ENCODE measurements around the gene SFXN3.

Gene SFXN3

GRCh38 chr10:101073631-101074030 is 42.6 kb downstream of the SFXN3 start:
- no peak for TF ChIP-seq CTCF (IDR thresholded peaks at IDR 0.05; ENCODE audit: poor library complexity, severe bottlenecking)
- Histone ChIP-seq H3K4me1 (ENCODE audit: insufficient read depth, poor library complexity, severe bottlenecking) (no peaks in the 10 kb centered on the region), H3K36me3 (ENCODE audit: low read depth) (no peaks in the 10 kb centered on the region), H3K9me3 (ENCODE audit: severe bottlenecking) (no peaks in the 10 kb centered on the region), H3K27ac (ENCODE audit: poor library complexity, severe bottlenecking) (no peak overlapping the region), H3K27me3 (ENCODE audit: insufficient read depth, poor library complexity, severe bottlenecking) (peaks cover 14% of the 10 kb centered on the region), H3K4me3 (ENCODE audit: severe bottlenecking) (no peak overlapping the region)
- ATAC-seq (ENCODE audit: low read depth), result no peak
- DNase-seq (ENCODE audit: low spot score), result no peak

- Histone ChIP-seq H3K27me3 (ENCODE audit: insufficient read depth, poor library complexity, severe bottlenecking) (peaks cover 16% of the 10 kb centered on the region), H3K9me3 (ENCODE audit: severe bottlenecking) (no peaks in the 10 kb centered on the region), H3K36me3 (ENCODE audit: low read depth) (no peaks in the 10 kb centered on the region), H3K27ac (ENCODE audit: poor library complexity, severe bottlenecking) (no peak overlapping the region), H3K4me3 (ENCODE audit: severe bottlenecking) (no peak overlapping the region), H3K4me1 (ENCODE audit: insufficient read depth, poor library complexity, severe bottlenecking) (no peaks in the 10 kb centered on the region)
- peak; percentile 32; the same call in 1 of the 3 replicates for ATAC-seq (ENCODE audit: low read depth)
- no peak for TF ChIP-seq CTCF (IDR thresholded peaks at IDR 0.05; ENCODE audit: poor library complexity, severe bottlenecking)
- DNase-seq (ENCODE audit: low spot score), result no peak
These were observed 44.7 kb downstream of the SFXN3 start for GRCh38 chr10:101075775-101076174.

- peaks cover 22% of the 10 kb centered on the region for H3K27me3 ChIP-seq (ENCODE audit: insufficient read depth, poor library complexity, severe bottlenecking)
- no peaks in the 10 kb centered on the region for H3K4me1 ChIP-seq (ENCODE audit: insufficient read depth, poor library complexity, severe bottlenecking)
- no peaks in the 10 kb centered on the region for H3K9me3 ChIP-seq (ENCODE audit: severe bottlenecking)
- no peak for DNase-seq (ENCODE audit: low spot score)
- no peak for ATAC-seq (ENCODE audit: low read depth)
- no peak overlapping the region for H3K4me3 ChIP-seq (ENCODE audit: severe bottlenecking)
- H3K27ac ChIP-seq (ENCODE audit: poor library complexity, severe bottlenecking), result no peak overlapping the region
- no peaks in the 10 kb centered on the region for H3K36me3 ChIP-seq (ENCODE audit: low read depth)
- TF ChIP-seq CTCF (IDR thresholded peaks at IDR 0.05; ENCODE audit: poor library complexity, severe bottlenecking), result no peak
These were observed 45.6 kb downstream of the SFXN3 start for GRCh38 chr10:101076630-101077029.

GRCh38 chr10:101079874-101080273 is 48.8 kb downstream of the SFXN3 start:
- H3K9me3 ChIP-seq (ENCODE audit: severe bottlenecking), result no peaks in the 10 kb centered on the region
- H3K36me3 ChIP-seq (ENCODE audit: low read depth), result no peaks in the 10 kb centered on the region
- ATAC-seq (ENCODE audit: low read depth) (no peak), DNase-seq (ENCODE audit: low spot score) (no peak)
- TF ChIP-seq CTCF (IDR thresholded peaks at IDR 0.05; ENCODE audit: poor library complexity, severe bottlenecking), result no peak
- no peaks in the 10 kb centered on the region for H3K4me1 ChIP-seq (ENCODE audit: insufficient read depth, poor library complexity, severe bottlenecking)
- H3K27me3 ChIP-seq (ENCODE audit: insufficient read depth, poor library complexity, severe bottlenecking), result peaks cover 8% of the 10 kb centered on the region
- no peak overlapping the region for H3K4me3 ChIP-seq (ENCODE audit: severe bottlenecking)
- no peak overlapping the region for H3K27ac ChIP-seq (ENCODE audit: poor library complexity, severe bottlenecking)

- DNase-seq (ENCODE audit: low spot score), result no peak
- no peak for ATAC-seq (ENCODE audit: low read depth)
- H3K4me3 ChIP-seq (ENCODE audit: severe bottlenecking), result no peak overlapping the region
- no peaks in the 10 kb centered on the region for H3K9me3 ChIP-seq (ENCODE audit: severe bottlenecking)
- no peaks in the 10 kb centered on the region for H3K4me1 ChIP-seq (ENCODE audit: insufficient read depth, poor library complexity, severe bottlenecking)
- no peak for TF ChIP-seq CTCF (IDR thresholded peaks at IDR 0.05; ENCODE audit: poor library complexity, severe bottlenecking)
- no peaks in the 10 kb centered on the region for H3K36me3 ChIP-seq (ENCODE audit: low read depth)
- H3K27ac ChIP-seq (ENCODE audit: poor library complexity, severe bottlenecking), result no peak overlapping the region
- peaks cover 8% of the 10 kb centered on the region for H3K27me3 ChIP-seq (ENCODE audit: insufficient read depth, poor library complexity, severe bottlenecking)
These were observed 50.2 kb downstream of the SFXN3 start for GRCh38 chr10:101080933-101081931.

All from RWPE2 (cell line).